A549 (cell line): Measurements from ENCODE around the gene MAD1L1. TPM values are rescaled to one million over a fixed set of nuclear protein-coding genes. Genes with fewer than 3 reads are reported as not detected.

Experiments
- ATAC-seq, 2 experiments: fragments of 200-7000 bp in 1 of 2; fragments of >200 bp in 1 of 2; cut with Nextera tagmentation in 1 of 2; cut with Tn5 transposase in 1 of 2; 3 replicates each; pipeline versions ENCODE4 v1.8.0 to v1.9.1; 2018 to 2020; ENCODE audit warnings: mild to moderate bottlenecking in 1 of 2, moderate library complexity in 1 of 2
- CTCF ChIA-PET: fragments of 300-600 bp; sonication (Branson Sonifier 250); formaldehyde crosslinking; extraction: SDS; loops from one replicate; lab custom pipeline; 2021; ENCODE audit warnings: antibody characterized with exemption, inconsistent platforms; lab: Yijun Ruan, JAX
- POLR2A ChIA-PET: fragments of 350-600 bp; formaldehyde crosslinking; extraction: SDS; loops from one replicate; lab custom pipeline; 2021; ENCODE audit warnings: antibody characterized with exemption, inconsistent platforms; lab: Yijun Ruan, JAX
- DNase-seq, 2 experiments: peaks; one replicate each; pipeline versions ENCODE4 v3.0.0 to v3.0.0-alpha.2; 2011 to 2016; ENCODE audit warnings: low read depth in 1 of 2, low spot score in 1 of 2
- FAIRE-seq: peaks from 2 replicates; lab custom pipeline; 2011; peaks lifted over from hg19 to GRCh38; lab: Jason Lieb, UNC
- H3K27ac ChIP-seq, 2 experiments: fragments of >200 bp; sonication (Bioruptor Twin); formaldehyde crosslinking; 3 replicates each; pipeline ENCODE4 v1.5.1; 2016 to 2017
- H3K4me1 ChIP-seq: fragments of >200 bp; sonication (Bioruptor Twin); formaldehyde crosslinking; 3 replicates; pipeline ENCODE4 v1.6.1; 2016
- H3K4me2 ChIP-seq: fragments of >200 bp; sonication (Bioruptor Twin); formaldehyde crosslinking; 3 replicates; pipeline ENCODE4 v1.6.1; 2016
- H3K4me3 ChIP-seq: fragments of >200 bp; sonication (Bioruptor Twin); formaldehyde crosslinking; 3 replicates; pipeline ENCODE4 v1.5.1; 2016
- H3K9me3 ChIP-seq: fragments of >200 bp; sonication (Bioruptor Twin); formaldehyde crosslinking; 3 replicates; pipeline ENCODE4 v1.6.1; 2016
- CBX8 ChIP-seq: fragments of 200-600 bp; sonication (generic); IDR thresholded peaks from 2 replicates; pipeline ENCODE4 v1.6.1; 2016
- CHD2 ChIP-seq: fragments of 150-350 bp; IDR thresholded peaks from 2 replicates; pipeline ENCODE4 v1.6.1; 2014; ENCODE audit warnings: low read length; ENCODE audit not compliant: partially characterized antibody
- CHD4 ChIP-seq: fragments of 200-600 bp; sonication (generic); IDR thresholded peaks from 2 replicates; pipeline ENCODE4 v1.6.1; 2016; ENCODE audit warnings: antibody characterized with exemption, mild to moderate bottlenecking, borderline replicate concordance
- EP300 ChIP-seq, 2 experiments: fragments of >200 bp; sonication (Bioruptor Twin); formaldehyde crosslinking; IDR thresholded peaks; 2 replicates in 1 of 2; 3 replicates in 1 of 2; pipeline ENCODE4 v1.6.1; 2016 to 2017
- FOSL2 ChIP-seq, 2 experiments: fragments of 450-650 bp in 1 of 2; fragments of >200 bp in 1 of 2; sonication (Bioruptor Twin) in 1 of 2; formaldehyde crosslinking; IDR thresholded peaks; 2 replicates each; pipeline versions ENCODE4 v1.5.0 to v1.6.1; 2016 to 2020; ENCODE audit warnings: mild to moderate bottlenecking in 1 of 2, moderate library complexity in 1 of 2
- HEYL ChIP-seq: fragments of 250-450 bp; sonication (Bioruptor Pico); IDR thresholded peaks from 2 replicates; pipeline ENCODE4 v1.8.0; 2021; ENCODE audit warnings: mild to moderate bottlenecking, moderate library complexity
- HOXA7 ChIP-seq: fragments of 250-450 bp; sonication (Bioruptor Pico); IDR thresholded peaks from 2 replicates; pipeline ENCODE4 v1.5.0; 2020; ENCODE audit warnings: mild to moderate bottlenecking, moderate library complexity
- HOXB5 ChIP-seq: fragments of 250-450 bp; sonication (Bioruptor Pico); IDR thresholded peaks from 2 replicates; pipeline ENCODE4 v1.5.0; 2020; ENCODE audit warnings: mild to moderate bottlenecking, moderate library complexity
- KDM1A ChIP-seq: fragments of 200-600 bp; sonication (generic); IDR thresholded peaks from 2 replicates; pipeline ENCODE4 v1.6.1; 2016; ENCODE audit warnings: low read depth, mild to moderate bottlenecking
- MAZ ChIP-seq: fragments of 150-350 bp; IDR thresholded peaks from 2 replicates; pipeline ENCODE4 v1.6.1; 2014; ENCODE audit warnings: antibody characterized with exemption, low read depth, low read length, borderline replicate concordance
- MYC ChIP-seq: IDR thresholded peaks from 2 replicates; pipeline ENCODE4 v1.6.1; 2012; ENCODE audit warnings: mild to moderate bottlenecking, inconsistent platforms, low read length, improper control_type of control experiment, borderline replicate concordance
- POLR2A ChIP-seq: IDR thresholded peaks from 2 replicates; pipeline ENCODE4 v1.6.1; 2012; ENCODE audit warnings: mild to moderate bottlenecking, low read length
- RAD21 ChIP-seq, 2 experiments: fragments of >200 bp in 1 of 2; sonication (Bioruptor Twin) in 1 of 2; formaldehyde crosslinking in 1 of 2; IDR thresholded peaks in 1 of 2; conservative IDR thresholded peaks in 1 of 2; 2 replicates in 1 of 2; 3 replicates in 1 of 2; pipeline ENCODE4 v1.6.1; 2012 to 2018; ENCODE audit warnings: inconsistent platforms in 1 of 2
- RNF2 ChIP-seq: fragments of 200-600 bp; sonication (generic); IDR thresholded peaks from 2 replicates; pipeline ENCODE4 v1.6.1; 2016; ENCODE audit warnings: low read depth, mild to moderate bottlenecking, antibody characterized with exemption, moderate library complexity, borderline replicate concordance
- SREBF2 ChIP-seq: fragments of 450-650 bp; IDR thresholded peaks from 2 replicates; pipeline ENCODE4 v1.6.1; 2014; ENCODE audit warnings: mild to moderate bottlenecking, moderate library complexity
- ZC3H11A ChIP-seq: fragments of 450-650 bp; IDR thresholded peaks from 2 replicates; pipeline ENCODE4 v1.6.1; 2014; ENCODE audit warnings: antibody characterized with exemption, mild to moderate bottlenecking
- ZFP36 ChIP-seq: fragments of 450-650 bp; IDR thresholded peaks from 2 replicates; pipeline ENCODE4 v1.6.1; 2014; ENCODE audit warnings: borderline replicate concordance; ENCODE audit not compliant: partially characterized antibody
- ZSCAN20 ChIP-seq: fragments of 250-450 bp; sonication (Bioruptor Pico); IDR thresholded peaks from 2 replicates; pipeline ENCODE4 v1.8.0; 2022; ENCODE audit warnings: mild to moderate bottlenecking, moderate library complexity
- WGBS: methylation state at CpG from one replicate; pipeline ENCODE4 v1.1.6; 2017; ENCODE audit errors: missing lambda C conversion rate; 5-methylcytosine and 5-hydroxymethylcytosine counted together
- polyA plus RNA-seq, 4 experiments: library from polyadenylated mRNA; depleted of rRNA in 3 of 4; stranded (reverse); fragments of >200 nt; fragmentation: RNase III in 1 of 4; extraction: RNeasy Plus Mini Kit Qiagen cat#74134 plus additional on column Dnase treatment in 1 of 4; gene quantifications; 2 replicates in 3 of 4; 3 replicates in 1 of 4; pipeline ENCODE4 v1.2.3, GENCODE V29; 2011 to 2017
- TF ChIP-seq, protein P1 (sequence below): fragments of 250-450 bp; sonication (Bioruptor Pico); IDR thresholded peaks from 2 replicates; pipeline ENCODE4 v1.5.0; 2021; ENCODE audit warnings: mild to moderate bottlenecking, moderate library complexity, borderline replicate concordance
- TF ChIP-seq, protein P2 (sequence below): IDR thresholded peaks from 2 replicates; pipeline ENCODE4 v1.6.1; 2012
- TF ChIP-seq, protein P3 (sequence below): fragments of 150-350 bp; IDR thresholded peaks from 2 replicates; pipeline ENCODE4 v1.6.1; 2014; ENCODE audit warnings: low read depth, mild to moderate bottlenecking, low read length
- TF ChIP-seq, protein P4 (sequence below): fragments of 250-450 bp; sonication (Bioruptor Pico); IDR thresholded peaks from 2 replicates; pipeline ENCODE4 v1.5.0; 2020; ENCODE audit warnings: low read depth, mild to moderate bottlenecking, moderate library complexity
- TF ChIP-seq, protein P5 (sequence below): fragments of >200 bp; sonication (Bioruptor Twin); formaldehyde crosslinking; IDR thresholded peaks from 3 replicates; pipeline ENCODE4 v1.6.1; 2016

The MAD1L1 gene
- polyA plus RNA-seq, 2 of the 4 experiments (the other 2 are of a cell fraction), result 13.6 to 16.6 TPM

DNA sequence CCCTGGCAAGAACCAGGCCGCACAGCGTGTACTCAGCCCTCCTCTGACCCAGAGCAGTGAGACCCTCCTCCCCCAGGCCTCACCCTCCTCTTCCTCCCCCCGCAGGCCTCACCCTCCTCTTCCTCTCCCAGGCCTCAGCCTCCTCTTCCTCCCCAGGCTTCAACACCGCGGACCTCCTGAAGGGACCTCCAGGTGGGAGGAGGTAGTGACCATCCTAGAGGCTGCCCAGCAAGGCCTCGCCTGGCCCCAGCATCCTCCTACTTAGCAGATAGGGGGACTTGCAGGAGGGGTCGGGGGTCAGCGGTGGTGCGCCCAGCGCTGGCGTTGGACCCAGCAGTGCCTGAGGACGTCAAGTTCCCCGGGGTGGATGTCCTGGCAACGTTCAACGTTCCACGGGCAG is 291.9 kb downstream of the MAD1L1 start:
- WGBS, result 86% methylated on average over 13 of the region's 16 CpGs

DNA sequence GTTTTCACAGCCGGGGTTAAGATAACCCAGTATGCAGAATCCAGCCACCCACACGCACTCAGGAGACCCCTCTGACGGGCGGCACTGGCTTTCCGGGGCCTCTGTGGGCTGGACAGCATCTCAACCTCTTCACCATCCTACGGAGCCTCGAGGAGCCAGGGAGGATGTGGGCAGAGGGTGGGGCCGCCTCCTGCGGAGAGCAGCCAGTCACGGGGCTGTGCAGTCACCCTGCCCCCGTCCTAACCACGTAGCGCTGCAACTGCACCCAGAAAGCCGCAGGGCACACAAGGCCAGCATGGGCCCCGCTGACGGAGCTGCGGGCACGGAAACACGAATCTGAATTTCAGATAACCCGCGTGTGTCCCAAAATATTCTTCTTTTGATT is 292.4 kb downstream of the MAD1L1 start:
- DNase-seq, result no peak
- POLR2A ChIA-PET, result no interaction called here

More for the DNA sequence above, 291.9 kb downstream of the MAD1L1 start:
- DNase-seq, result no peak
- Histone ChIP-seq H3K4me3 (no peak overlapping the region), H3K27ac (no peak overlapping the region), H3K4me1 (no peaks in the 10 kb centered on the region), H3K9me3 (no peaks in the 10 kb centered on the region), H3K4me2 (no peak overlapping the region)
- FAIRE-seq, result no peak
- ChIA-PET POLR2A (no interaction called here), CTCF (no interaction called here)
- ATAC-seq, result no peak
- no peak for TF ChIP-seq RAD21 (conservative IDR thresholded peaks at IDR 0.05 in 1 of 2, IDR thresholded peaks at IDR 0.05 in 1 of 2)
- no peak for TF ChIP-seq CBX8
- TF ChIP-seq ZFP36, result no peak
- TF ChIP-seq, protein P1, sequence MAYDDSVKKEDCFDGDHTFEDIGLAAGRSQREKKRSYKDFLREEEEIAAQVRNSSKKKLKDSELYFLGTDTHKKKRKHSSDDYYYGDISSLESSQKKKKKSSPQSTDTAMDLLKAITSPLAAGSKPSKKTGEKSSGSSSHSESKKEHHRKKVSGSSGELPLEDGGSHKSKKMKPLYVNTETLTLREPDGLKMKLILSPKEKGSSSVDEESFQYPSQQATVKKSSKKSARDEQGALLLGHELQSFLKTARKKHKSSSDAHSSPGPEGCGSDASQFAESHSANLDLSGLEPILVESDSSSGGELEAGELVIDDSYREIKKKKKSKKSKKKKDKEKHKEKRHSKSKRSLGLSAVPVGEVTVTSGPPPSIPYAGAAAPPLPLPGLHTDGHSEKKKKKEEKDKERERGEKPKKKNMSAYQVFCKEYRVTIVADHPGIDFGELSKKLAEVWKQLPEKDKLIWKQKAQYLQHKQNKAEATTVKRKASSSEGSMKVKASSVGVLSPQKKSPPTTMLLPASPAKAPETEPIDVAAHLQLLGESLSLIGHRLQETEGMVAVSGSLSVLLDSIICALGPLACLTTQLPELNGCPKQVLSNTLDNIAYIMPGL (CRISPR knock-in tag), result no peak

DNA sequence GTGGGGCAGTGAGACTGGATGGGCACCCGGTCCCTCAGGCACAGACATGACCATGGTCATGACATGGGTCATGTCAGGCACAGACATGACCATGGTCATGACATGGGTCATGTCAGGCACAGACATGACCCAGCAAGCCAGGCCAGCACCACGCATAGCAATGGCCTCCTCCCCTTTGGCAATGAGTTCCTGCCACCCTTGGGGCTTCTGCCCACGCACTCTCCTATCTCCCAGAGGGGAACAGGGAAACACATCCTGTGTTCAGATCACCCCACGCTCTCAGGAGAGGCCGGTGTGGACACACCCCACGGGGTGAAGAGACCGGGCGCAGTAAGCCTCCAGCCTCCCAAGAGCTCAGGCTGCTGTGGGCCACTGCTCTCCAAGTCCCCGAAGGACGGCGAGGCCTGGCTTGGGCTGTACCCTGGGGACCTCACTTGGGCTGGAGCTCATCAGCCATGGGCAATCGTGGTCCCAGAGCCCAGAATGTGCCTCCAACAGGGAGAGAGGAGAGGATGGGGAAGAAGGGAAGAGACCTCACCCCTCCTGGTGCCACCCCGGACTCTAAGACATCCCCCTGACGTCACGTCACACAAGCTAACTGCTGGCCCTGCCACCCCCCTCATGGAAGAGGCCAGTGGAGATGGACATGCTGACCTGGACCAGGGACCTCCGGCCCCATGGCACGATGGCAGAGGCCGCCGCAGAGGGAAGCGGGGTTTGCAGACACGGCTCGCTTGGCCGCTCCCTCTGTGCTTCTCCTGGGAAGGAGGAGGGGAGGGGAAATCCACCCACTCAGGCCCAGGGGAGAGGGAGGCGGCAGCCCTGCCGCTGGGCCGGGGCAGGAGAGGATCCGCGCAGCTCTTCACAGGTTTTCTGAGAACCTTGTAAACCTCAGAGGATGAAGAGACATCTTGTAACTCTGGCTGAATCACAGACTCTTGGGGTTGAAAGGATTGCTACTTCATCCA is 293.0 kb downstream of the MAD1L1 start:
- ChIA-PET POLR2A (no interaction called here), CTCF (no interaction called here)
- H3K4me3 ChIP-seq, result no peak overlapping the region
- H3K27ac ChIP-seq, result no peak overlapping the region
- no peak for DNase-seq
- H3K4me1 ChIP-seq, result no peaks in the 10 kb centered on the region
- no peak; a peak in 1 of 6 replicates for ATAC-seq
- H3K9me3 ChIP-seq, result no peaks in the 10 kb centered on the region
- TF ChIP-seq MAZ (no peak), ZC3H11A (no peak), POLR2A (no peak), HOXB5 (CRISPR knock-in tag) (no peak), ZSCAN20 (CRISPR knock-in tag) (no peak), FOSL2 (IDR thresholded peaks at IDR 0.05) (no peak), FOSL2 (CRISPR knock-in tag; IDR thresholded peaks at IDR 0.05) (no peak), EP300 (IDR thresholded peaks at IDR 0.05) (no peak), CHD4 (no peak), HOXA7 (CRISPR knock-in tag) (no peak), SREBF2 (no peak), RNF2 (no peak), ZFP36 (no peak)
- TF ChIP-seq, protein P2, sequence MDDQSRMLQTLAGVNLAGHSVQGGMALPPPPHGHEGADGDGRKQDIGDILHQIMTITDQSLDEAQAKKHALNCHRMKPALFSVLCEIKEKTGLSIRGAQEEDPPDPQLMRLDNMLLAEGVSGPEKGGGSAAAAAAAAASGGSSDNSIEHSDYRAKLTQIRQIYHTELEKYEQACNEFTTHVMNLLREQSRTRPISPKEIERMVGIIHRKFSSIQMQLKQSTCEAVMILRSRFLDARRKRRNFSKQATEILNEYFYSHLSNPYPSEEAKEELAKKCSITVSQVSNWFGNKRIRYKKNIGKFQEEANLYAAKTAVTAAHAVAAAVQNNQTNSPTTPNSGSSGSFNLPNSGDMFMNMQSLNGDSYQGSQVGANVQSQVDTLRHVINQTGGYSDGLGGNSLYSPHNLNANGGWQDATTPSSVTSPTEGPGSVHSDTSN, result no peak
- TF ChIP-seq, protein P1 (CRISPR knock-in tag), result no peak
- TF ChIP-seq, protein P3, sequence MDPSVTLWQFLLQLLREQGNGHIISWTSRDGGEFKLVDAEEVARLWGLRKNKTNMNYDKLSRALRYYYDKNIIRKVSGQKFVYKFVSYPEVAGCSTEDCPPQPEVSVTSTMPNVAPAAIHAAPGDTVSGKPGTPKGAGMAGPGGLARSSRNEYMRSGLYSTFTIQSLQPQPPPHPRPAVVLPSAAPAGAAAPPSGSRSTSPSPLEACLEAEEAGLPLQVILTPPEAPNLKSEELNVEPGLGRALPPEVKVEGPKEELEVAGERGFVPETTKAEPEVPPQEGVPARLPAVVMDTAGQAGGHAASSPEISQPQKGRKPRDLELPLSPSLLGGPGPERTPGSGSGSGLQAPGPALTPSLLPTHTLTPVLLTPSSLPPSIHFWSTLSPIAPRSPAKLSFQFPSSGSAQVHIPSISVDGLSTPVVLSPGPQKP, result no peak
- TF ChIP-seq, protein P4, sequence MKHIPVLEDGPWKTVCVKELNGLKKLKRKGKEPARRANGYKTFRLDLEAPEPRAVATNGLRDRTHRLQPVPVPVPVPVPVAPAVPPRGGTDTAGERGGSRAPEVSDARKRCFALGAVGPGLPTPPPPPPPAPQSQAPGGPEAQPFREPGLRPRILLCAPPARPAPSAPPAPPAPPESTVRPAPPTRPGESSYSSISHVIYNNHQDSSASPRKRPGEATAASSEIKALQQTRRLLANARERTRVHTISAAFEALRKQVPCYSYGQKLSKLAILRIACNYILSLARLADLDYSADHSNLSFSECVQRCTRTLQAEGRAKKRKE (CRISPR knock-in tag), result no peak
- TF ChIP-seq, protein P5, sequence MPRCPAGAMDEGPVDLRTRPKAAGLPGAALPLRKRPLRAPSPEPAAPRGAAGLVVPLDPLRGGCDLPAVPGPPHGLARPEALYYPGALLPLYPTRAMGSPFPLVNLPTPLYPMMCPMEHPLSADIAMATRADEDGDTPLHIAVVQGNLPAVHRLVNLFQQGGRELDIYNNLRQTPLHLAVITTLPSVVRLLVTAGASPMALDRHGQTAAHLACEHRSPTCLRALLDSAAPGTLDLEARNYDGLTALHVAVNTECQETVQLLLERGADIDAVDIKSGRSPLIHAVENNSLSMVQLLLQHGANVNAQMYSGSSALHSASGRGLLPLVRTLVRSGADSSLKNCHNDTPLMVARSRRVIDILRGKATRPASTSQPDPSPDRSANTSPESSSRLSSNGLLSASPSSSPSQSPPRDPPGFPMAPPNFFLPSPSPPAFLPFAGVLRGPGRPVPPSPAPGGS, result no peak
- no peak for FAIRE-seq
- WGBS, result 92% methylated on average over 25 of the region's 28 CpGs
- H3K4me2 ChIP-seq, result no peak overlapping the region

More for the DNA sequence above, 292.4 kb downstream of the MAD1L1 start:
- Histone ChIP-seq H3K4me2 (no peak overlapping the region), H3K4me1 (no peaks in the 10 kb centered on the region), H3K4me3 (no peak overlapping the region), H3K27ac (no peak overlapping the region), H3K9me3 (no peaks in the 10 kb centered on the region)
- TF ChIP-seq KDM1A (no peak), MYC (no peak), CHD2 (no peak), HEYL (CRISPR knock-in tag) (no peak), SREBF2 (no peak)
- ATAC-seq, result no peak
- CTCF ChIA-PET, result no interaction called here
- WGBS, result 86% methylated on average over 15 of the region's 21 CpGs
- FAIRE-seq, result no peak
